Upper lobe of left lung (tissue), 4 donors: ENCODE data around the gene TRAPPC2.

ENCODE experiments used
- CTCF ChIP-seq, 6 experiments: fragments of 450-650 bp in 4 of 6; fragments of 200-600 bp in 2 of 6; sonication (generic) in 2 of 6; IDR thresholded peaks; one replicate each; pipeline ENCODE4 v1.5.1; 2016 to 2019; ENCODE audit warnings: antibody characterized with exemption in 6 of 6
- EP300 ChIP-seq, 4 donors: sonication (generic); formaldehyde crosslinking; IDR thresholded peaks; one replicate each; pipeline ENCODE4 v1.5.1; 2017; ENCODE audit warnings: antibody characterized with exemption in 4 of 4, control low read depth in 2 of 4
- POLR2A ChIP-seq, 4 donors: fragments of 450-650 bp; IDR thresholded peaks; one replicate each; pipeline ENCODE4 v1.5.1; 2016 to 2017; ENCODE audit warnings: antibody characterized with exemption in 4 of 4, mild to moderate bottlenecking in 2 of 4

DNA sequence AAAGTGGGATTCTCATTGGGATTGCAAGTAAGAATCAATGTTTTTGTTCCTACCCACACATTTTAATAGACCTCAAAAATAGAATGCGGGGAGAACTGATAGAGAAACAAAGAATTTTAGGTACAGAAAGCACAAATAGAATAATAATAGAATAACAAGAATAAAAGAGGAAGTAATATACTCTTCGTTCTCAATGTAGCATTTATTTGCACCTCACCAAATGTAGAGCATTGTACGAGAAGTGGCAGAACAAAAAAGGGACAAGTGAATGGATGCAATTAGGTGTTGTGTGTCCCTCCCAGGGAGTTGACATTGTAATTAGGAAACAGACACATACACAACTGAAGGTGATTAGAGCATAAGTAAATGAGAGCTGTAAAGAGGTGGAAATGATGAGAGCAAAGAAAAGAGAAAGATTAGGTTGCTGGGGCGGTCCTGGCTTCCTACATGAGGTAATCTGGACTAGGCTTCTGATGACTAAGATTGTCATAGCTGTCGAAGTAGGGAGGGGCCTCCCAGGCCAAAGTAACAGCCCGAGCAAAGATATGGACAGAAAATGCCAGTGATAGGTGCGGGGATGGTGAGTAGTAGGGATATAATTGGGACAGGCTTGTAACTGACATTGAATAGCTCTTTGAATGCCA is 35.1 kb downstream of the TRAPPC2 start:
- TF ChIP-seq POLR2A (IDR thresholded peaks at IDR 0.05) = no peak
- no peak for TF ChIP-seq CTCF (IDR thresholded peaks at IDR 0.05)
- TF ChIP-seq EP300 (IDR thresholded peaks at IDR 0.05) = no peak
